ENCODE data around the gene STXBP6.

DNA sequence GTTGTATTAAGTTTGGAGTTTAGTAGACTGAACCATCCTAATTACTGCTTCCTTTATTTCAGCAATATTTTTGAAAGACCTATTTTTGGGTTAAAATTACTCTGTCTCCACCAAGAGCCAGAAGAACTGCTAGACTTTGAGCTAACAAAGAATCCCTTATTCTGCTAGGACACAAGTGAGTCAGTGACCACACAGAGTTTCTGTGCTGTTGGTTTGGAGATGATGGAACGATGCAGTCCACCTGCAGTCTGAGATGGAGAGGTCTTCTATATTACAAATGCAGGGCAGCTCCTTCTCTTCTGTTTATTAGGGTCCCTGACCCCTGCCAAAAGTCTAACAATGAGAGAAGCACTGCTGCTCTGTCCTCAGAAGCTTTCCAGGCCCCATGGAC, 6.7 kb upstream of the STXBP6 start:
- TF ChIP-seq, protein P1, sequence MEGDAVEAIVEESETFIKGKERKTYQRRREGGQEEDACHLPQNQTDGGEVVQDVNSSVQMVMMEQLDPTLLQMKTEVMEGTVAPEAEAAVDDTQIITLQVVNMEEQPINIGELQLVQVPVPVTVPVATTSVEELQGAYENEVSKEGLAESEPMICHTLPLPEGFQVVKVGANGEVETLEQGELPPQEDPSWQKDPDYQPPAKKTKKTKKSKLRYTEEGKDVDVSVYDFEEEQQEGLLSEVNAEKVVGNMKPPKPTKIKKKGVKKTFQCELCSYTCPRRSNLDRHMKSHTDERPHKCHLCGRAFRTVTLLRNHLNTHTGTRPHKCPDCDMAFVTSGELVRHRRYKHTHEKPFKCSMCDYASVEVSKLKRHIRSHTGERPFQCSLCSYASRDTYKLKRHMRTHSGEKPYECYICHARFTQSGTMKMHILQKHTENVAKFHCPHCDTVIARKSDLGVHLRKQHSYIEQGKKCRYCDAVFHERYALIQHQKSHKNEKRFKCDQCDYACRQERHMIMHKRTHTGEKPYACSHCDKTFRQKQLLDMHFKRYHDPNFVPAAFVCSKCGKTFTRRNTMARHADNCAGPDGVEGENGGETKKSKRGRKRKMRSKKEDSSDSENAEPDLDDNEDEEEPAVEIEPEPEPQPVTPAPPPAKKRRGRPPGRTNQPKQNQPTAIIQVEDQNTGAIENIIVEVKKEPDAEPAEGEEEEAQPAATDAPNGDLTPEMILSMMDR (IDR thresholded peaks at IDR 0.05) = no peak
- no peak for TF ChIP-seq POLR2A (IDR thresholded peaks at IDR 0.05)
